WERI-Rb-1 (cell line): ENCODE measurements around the gene CLIC5.

Experiments
- DNase-seq: peaks from one replicate; pipeline ENCODE4 v3.0.0-alpha.2; 2020
- H3K27ac ChIP-seq: fragments of 250-450 bp; sonication (Bioruptor Pico); 2 replicates; pipeline ENCODE4 v1.5.1; 2020; ENCODE audit warnings: mild to moderate bottlenecking, moderate library complexity
- H3K27me3 ChIP-seq: fragments of 250-450 bp; sonication (Bioruptor Pico); 2 replicates; pipeline ENCODE4 v1.5.1; 2021; ENCODE audit warnings: mild to moderate bottlenecking, low read depth, moderate library complexity; ENCODE audit not compliant: insufficient read depth, severe bottlenecking
- H3K36me3 ChIP-seq: fragments of 250-450 bp; sonication (Bioruptor Pico); 2 replicates; pipeline ENCODE4 v1.5.1; 2020; ENCODE audit warnings: mild to moderate bottlenecking, moderate library complexity
- H3K4me3 ChIP-seq: 2 replicates; pipeline ENCODE4 v1.5.1; 2011; ENCODE audit warnings: low read depth, mild to moderate bottlenecking, control low read depth, low read length
- H3K9me3 ChIP-seq: fragments of 250-450 bp; sonication (Bioruptor Pico); 2 replicates; pipeline ENCODE4 v1.5.1; 2021; ENCODE audit warnings: mild to moderate bottlenecking, moderate library complexity; ENCODE audit not compliant: severe bottlenecking
- TF ChIP-seq, protein P1 (sequence below): IDR thresholded peaks from 2 replicates; pipeline ENCODE4 v1.5.1; 2011; ENCODE audit warnings: low read depth, mild to moderate bottlenecking, control low read depth, inconsistent platforms, low read length

The CLIC5 gene

DNA sequence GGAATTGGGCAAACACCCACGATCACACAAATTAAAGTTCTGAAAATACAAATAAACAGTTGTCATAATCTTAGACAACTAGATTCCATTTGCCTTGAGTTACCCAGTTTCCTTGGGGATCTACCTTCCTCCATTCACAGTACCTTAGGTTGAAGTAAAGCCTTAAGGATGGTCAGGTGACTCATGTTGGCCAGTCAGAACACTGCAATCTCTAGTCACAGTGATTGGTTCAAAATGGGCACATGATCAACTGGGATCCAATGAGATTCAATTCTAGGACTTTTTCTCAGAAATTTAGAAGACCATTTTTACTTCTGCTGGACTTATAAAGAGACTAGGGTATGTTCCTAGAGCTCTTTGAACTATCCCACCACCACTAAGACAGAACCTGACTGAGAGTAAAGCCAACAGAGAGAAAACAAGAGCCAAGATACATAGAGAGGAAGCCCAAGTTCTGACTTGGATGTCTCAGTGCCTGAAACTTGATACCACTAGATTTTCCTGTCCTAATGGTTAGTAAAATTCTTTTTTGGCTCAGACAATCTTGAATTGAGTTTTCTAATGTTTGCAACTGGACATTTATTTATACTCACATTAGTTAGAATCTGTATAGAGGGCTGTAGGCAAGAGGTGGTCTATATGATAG is 8.6 kb upstream of the CLIC5 start:
- TF ChIP-seq, protein P1, sequence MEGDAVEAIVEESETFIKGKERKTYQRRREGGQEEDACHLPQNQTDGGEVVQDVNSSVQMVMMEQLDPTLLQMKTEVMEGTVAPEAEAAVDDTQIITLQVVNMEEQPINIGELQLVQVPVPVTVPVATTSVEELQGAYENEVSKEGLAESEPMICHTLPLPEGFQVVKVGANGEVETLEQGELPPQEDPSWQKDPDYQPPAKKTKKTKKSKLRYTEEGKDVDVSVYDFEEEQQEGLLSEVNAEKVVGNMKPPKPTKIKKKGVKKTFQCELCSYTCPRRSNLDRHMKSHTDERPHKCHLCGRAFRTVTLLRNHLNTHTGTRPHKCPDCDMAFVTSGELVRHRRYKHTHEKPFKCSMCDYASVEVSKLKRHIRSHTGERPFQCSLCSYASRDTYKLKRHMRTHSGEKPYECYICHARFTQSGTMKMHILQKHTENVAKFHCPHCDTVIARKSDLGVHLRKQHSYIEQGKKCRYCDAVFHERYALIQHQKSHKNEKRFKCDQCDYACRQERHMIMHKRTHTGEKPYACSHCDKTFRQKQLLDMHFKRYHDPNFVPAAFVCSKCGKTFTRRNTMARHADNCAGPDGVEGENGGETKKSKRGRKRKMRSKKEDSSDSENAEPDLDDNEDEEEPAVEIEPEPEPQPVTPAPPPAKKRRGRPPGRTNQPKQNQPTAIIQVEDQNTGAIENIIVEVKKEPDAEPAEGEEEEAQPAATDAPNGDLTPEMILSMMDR = no peak

DNA sequence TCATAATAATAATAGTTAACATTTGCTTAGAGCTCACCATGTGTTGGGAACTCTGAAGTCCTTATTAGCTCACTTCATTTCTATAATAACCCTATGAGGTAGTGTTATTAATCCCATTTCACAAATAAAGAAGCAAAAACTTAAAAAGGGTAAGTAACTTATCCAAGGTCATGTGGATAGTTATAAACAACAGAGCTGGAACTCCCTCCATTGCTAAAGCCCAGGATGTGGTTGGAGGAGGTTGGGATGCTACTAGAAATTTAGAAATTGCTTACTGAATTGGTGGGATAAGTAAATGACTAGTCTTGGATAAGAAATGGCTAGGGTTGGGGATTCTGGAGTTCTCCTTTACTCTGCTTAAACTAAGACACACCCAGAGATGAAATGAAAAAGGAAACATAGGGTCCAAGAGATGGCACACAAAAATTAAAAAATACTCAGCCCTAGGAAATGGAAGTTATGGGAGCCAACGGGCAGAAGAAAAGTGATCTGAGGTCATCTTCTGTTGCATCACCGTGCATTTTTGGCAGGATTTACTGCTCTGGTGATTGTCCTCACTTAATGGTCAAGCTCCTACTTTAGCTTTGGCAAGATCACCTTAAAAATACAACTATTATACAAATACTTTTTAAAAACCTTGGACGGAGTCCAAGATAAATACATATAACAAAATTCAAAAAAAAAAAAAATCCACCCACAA is 7.7 kb upstream of the CLIC5 start:
- no peaks in the 10 kb centered on the region for H3K27me3 ChIP-seq
- no peaks in the 10 kb centered on the region for H3K36me3 ChIP-seq
- TF ChIP-seq, protein P1 = no peak
- DNase-seq = no peak
- no peak overlapping the region for H3K4me3 ChIP-seq
- no peak overlapping the region for H3K27ac ChIP-seq
- H3K9me3 ChIP-seq = no peaks in the 10 kb centered on the region

More for the DNA sequence above, 8.6 kb upstream of the CLIC5 start:
- no peak overlapping the region for H3K27ac ChIP-seq
- H3K9me3 ChIP-seq = no peaks in the 10 kb centered on the region
- no peaks in the 10 kb centered on the region for H3K27me3 ChIP-seq
- H3K36me3 ChIP-seq = no peaks in the 10 kb centered on the region
- DNase-seq = no peak
- no peak overlapping the region for H3K4me3 ChIP-seq

DNA sequence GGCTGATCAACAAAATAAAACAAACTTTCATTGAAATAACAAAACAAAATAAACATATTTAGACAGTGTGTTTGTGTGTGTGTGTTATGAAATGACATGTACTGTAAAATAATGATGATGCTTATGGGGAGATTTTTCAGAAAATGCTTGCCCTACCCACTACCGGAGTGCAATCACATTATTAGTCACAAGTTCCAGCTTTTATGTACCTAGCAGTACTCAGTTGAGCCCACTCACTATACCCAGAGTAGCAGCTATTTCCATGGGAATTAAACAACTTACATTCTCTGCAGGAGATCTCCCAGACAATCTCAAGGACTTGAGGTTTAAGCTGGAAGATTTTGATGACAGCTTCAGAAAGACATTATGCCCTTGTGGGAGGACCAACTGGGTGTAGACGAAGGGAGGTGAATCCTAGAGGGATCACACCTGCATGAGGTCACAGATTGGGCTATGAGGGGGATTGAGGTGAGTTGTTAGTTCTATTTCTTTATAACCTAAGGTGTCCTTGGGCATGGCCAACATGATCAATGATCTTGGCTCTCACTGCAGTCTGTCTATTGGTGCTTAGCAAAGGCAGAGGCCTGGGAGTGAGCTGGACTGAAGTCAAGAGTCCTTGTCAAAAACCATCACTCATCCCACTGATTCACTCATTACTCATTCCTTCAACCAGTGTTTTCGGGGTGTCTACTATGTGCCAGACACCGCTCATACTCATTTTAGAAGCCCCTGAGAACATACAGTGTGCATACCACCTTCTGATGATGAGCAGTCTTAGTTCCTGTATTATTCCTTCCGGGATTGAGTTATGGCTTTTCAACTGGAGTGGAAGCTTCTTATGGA is 6.7 kb upstream of the CLIC5 start:
- Histone ChIP-seq H3K9me3 (no peaks in the 10 kb centered on the region), H3K36me3 (no peaks in the 10 kb centered on the region), H3K4me3 (no peak overlapping the region), H3K27ac (no peak overlapping the region), H3K27me3 (no peaks in the 10 kb centered on the region)
- DNase-seq = no peak
- TF ChIP-seq, protein P1 = no peak

DNA sequence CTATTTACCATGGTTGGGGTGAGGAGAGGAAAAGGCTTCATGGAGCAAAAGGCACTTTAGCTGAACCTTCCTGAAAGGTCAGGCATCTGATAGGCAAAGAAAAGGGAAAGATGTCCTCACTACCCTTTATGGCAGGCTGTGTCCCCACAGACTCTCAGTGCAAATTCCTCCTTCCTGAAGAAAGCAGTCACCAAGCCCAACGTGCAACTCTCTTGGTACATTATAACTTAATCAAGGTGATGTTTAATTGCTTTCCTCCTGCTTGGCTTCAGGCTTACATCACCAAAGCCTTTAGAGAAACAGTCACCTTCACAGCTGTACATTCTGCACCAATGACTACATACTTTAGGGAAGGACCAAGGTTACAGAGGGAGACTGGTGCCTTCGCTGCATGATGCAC is 2.1 kb upstream of the CLIC5 start:
- H3K27me3 ChIP-seq = peaks cover 21% of the 10 kb centered on the region
- TF ChIP-seq, protein P1 = no peak
- H3K9me3 ChIP-seq = peaks cover 7% of the 10 kb centered on the region
- no peak overlapping the region for H3K27ac ChIP-seq
- H3K4me3 ChIP-seq = no peak overlapping the region
- H3K36me3 ChIP-seq = no peaks in the 10 kb centered on the region
- DNase-seq = no peak

DNA sequence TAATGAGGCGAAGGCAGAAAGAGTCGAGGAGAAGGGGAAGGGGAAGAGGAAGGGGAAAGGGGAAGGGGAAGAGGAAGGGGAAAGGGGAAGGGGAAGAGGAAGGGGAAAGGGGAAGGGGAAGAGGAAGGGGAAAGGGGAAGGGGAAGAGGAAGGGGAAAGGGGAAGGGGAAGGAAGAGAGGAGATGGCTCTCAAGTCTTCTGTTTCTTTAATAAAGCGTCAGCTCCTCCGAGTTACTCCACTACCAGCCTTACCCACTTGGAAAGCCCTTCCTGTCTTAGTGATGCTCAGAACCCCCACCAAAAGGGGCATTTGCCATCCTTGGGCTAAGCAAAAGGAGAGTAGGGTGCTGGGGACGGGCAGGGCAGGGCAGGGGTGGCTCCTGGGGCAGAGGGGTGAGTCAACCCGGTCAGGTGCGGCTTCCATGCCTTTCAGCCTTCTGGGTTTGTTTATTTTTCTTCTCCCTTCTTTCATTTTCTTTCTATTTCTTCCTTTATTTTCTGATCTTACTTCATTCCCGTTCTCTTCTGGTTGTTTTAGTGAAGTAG is 476 bp upstream of the CLIC5 start:
- H3K9me3 ChIP-seq = peaks cover 7% of the 10 kb centered on the region
- H3K27me3 ChIP-seq = peaks cover 21% of the 10 kb centered on the region
- no peak for DNase-seq
- no peak overlapping the region for H3K27ac ChIP-seq
- H3K36me3 ChIP-seq = no peaks in the 10 kb centered on the region
- H3K4me3 ChIP-seq = peak overlapping the region; percentile 56
- TF ChIP-seq, protein P1 = no peak
